ENCODE measurements around the gene NKIRAS2.

Gene NKIRAS2

GRCh38 chr17:42058063-42058462, 38.2 kb downstream of the NKIRAS2 start:
- Histone ChIP-seq H3K4me1 (ENCODE audit: insufficient read depth, low read length) (peaks cover 3% of the 10 kb centered on the region), H3K9me3 (ENCODE audit: low read length) (peaks cover 9% of the 10 kb centered on the region), H3K4me3 (ENCODE audit: low read length) (no peak overlapping the region), H3K36me3 (ENCODE audit: insufficient read depth, low read length) (no peaks in the 10 kb centered on the region), H2AFZ (ENCODE audit: low read depth, low read length) (no peak overlapping the region), H3K27me3 (ENCODE audit: insufficient read depth, low read length) (peaks cover 14% of the 10 kb centered on the region)

GRCh38 chr17:42059815-42060214, 39.9 kb downstream of the NKIRAS2 start:
- H3K27me3 ChIP-seq (ENCODE audit: insufficient read depth, low read length) = peaks cover 2% of the 10 kb centered on the region
- no peak overlapping the region for H2AFZ ChIP-seq (ENCODE audit: low read depth, low read length)
- H3K9me3 ChIP-seq (ENCODE audit: low read length) = peaks cover 9% of the 10 kb centered on the region
- no peak overlapping the region for H3K4me3 ChIP-seq (ENCODE audit: low read length)
- no peaks in the 10 kb centered on the region for H3K36me3 ChIP-seq (ENCODE audit: insufficient read depth, low read length)
- H3K4me1 ChIP-seq (ENCODE audit: insufficient read depth, low read length) = peaks cover 6% of the 10 kb centered on the region

- no peaks in the 10 kb centered on the region for H3K36me3 ChIP-seq (ENCODE audit: insufficient read depth, low read length)
- H3K4me1 ChIP-seq (ENCODE audit: insufficient read depth, low read length) = peaks cover 6% of the 10 kb centered on the region
- H3K27me3 ChIP-seq (ENCODE audit: insufficient read depth, low read length) = peaks cover 2% of the 10 kb centered on the region
- peaks cover 9% of the 10 kb centered on the region for H3K9me3 ChIP-seq (ENCODE audit: low read length)
- no peak overlapping the region for H2AFZ ChIP-seq (ENCODE audit: low read depth, low read length)
- no peak overlapping the region for H3K4me3 ChIP-seq (ENCODE audit: low read length)
Measured at GRCh38 chr17:42060231-42060630, 40.3 kb downstream of the NKIRAS2 start.

- no peaks in the 10 kb centered on the region for H3K36me3 ChIP-seq (ENCODE audit: insufficient read depth, low read length)
- peaks cover 6% of the 10 kb centered on the region for H3K4me1 ChIP-seq (ENCODE audit: insufficient read depth, low read length)
- H3K27me3 ChIP-seq (ENCODE audit: insufficient read depth, low read length) = peaks cover 2% of the 10 kb centered on the region
- H2AFZ ChIP-seq (ENCODE audit: low read depth, low read length) = no peak overlapping the region
- H3K9me3 ChIP-seq (ENCODE audit: low read length) = peaks cover 4% of the 10 kb centered on the region
- no peak overlapping the region for H3K4me3 ChIP-seq (ENCODE audit: low read length)
Measured at GRCh38 chr17:42061646-42062487, 42.0 kb downstream of the NKIRAS2 start.

- Histone ChIP-seq H2AFZ (ENCODE audit: low read depth, low read length) (no peak overlapping the region), H3K4me1 (ENCODE audit: insufficient read depth, low read length) (peaks cover 6% of the 10 kb centered on the region), H3K9me3 (ENCODE audit: low read length) (no peaks in the 10 kb centered on the region), H3K4me3 (ENCODE audit: low read length) (no peak overlapping the region), H3K36me3 (ENCODE audit: insufficient read depth, low read length) (no peaks in the 10 kb centered on the region), H3K27me3 (ENCODE audit: insufficient read depth, low read length) (peaks cover 2% of the 10 kb centered on the region)
Measured at GRCh38 chr17:42062681-42063080, 42.8 kb downstream of the NKIRAS2 start.

GRCh38 chr17:42065201-42065600, 45.3 kb downstream of the NKIRAS2 start:
- Histone ChIP-seq H3K9me3 (ENCODE audit: low read length) (no peaks in the 10 kb centered on the region), H3K4me3 (ENCODE audit: low read length) (no peak overlapping the region), H3K36me3 (ENCODE audit: insufficient read depth, low read length) (no peaks in the 10 kb centered on the region), H3K4me1 (ENCODE audit: insufficient read depth, low read length) (peaks cover 6% of the 10 kb centered on the region), H3K27me3 (ENCODE audit: insufficient read depth, low read length) (peaks cover 18% of the 10 kb centered on the region), H2AFZ (ENCODE audit: low read depth, low read length) (no peak overlapping the region)

- Histone ChIP-seq H3K4me3 (ENCODE audit: low read length) (no peak overlapping the region), H3K27me3 (ENCODE audit: insufficient read depth, low read length) (peaks cover 42% of the 10 kb centered on the region), H3K4me1 (ENCODE audit: insufficient read depth, low read length) (peaks cover 6% of the 10 kb centered on the region), H3K36me3 (ENCODE audit: insufficient read depth, low read length) (no peaks in the 10 kb centered on the region), H2AFZ (ENCODE audit: low read depth, low read length) (no peak overlapping the region), H3K9me3 (ENCODE audit: low read length) (no peaks in the 10 kb centered on the region)
Measured at GRCh38 chr17:42067371-42068091, 47.6 kb downstream of the NKIRAS2 start.

- H3K4me1 ChIP-seq (ENCODE audit: insufficient read depth, low read length) = no peaks in the 10 kb centered on the region
- H3K4me3 ChIP-seq (ENCODE audit: low read length) = no peak overlapping the region
- H3K36me3 ChIP-seq (ENCODE audit: insufficient read depth, low read length) = no peaks in the 10 kb centered on the region
- H3K27me3 ChIP-seq (ENCODE audit: insufficient read depth, low read length) = peaks cover 56% of the 10 kb centered on the region
- H2AFZ ChIP-seq (ENCODE audit: low read depth, low read length) = no peak overlapping the region
- H3K9me3 ChIP-seq (ENCODE audit: low read length) = no peaks in the 10 kb centered on the region
Measured at GRCh38 chr17:42068979-42069378, 49.1 kb downstream of the NKIRAS2 start.

GRCh38 chr17:42071810-42072209, 51.9 kb downstream of the NKIRAS2 start:
- Histone ChIP-seq H3K4me1 (ENCODE audit: insufficient read depth, low read length) (no peaks in the 10 kb centered on the region), H2AFZ (ENCODE audit: low read depth, low read length) (no peak overlapping the region), H3K36me3 (ENCODE audit: insufficient read depth, low read length) (no peaks in the 10 kb centered on the region), H3K27me3 (ENCODE audit: insufficient read depth, low read length) (peaks cover 64% of the 10 kb centered on the region), H3K9me3 (ENCODE audit: low read length) (no peaks in the 10 kb centered on the region), H3K4me3 (ENCODE audit: low read length) (no peak overlapping the region)

- H3K27me3 ChIP-seq (ENCODE audit: insufficient read depth, low read length) = peaks cover 67% of the 10 kb centered on the region
- H3K9me3 ChIP-seq (ENCODE audit: low read length) = no peaks in the 10 kb centered on the region
- no peak overlapping the region for H3K4me3 ChIP-seq (ENCODE audit: low read length)
- no peaks in the 10 kb centered on the region for H3K36me3 ChIP-seq (ENCODE audit: insufficient read depth, low read length)
- no peak overlapping the region for H2AFZ ChIP-seq (ENCODE audit: low read depth, low read length)
- H3K4me1 ChIP-seq (ENCODE audit: insufficient read depth, low read length) = no peaks in the 10 kb centered on the region
Measured at GRCh38 chr17:42072323-42073187, 52.7 kb downstream of the NKIRAS2 start.

Data from neuron (in vitro differentiated cells).